Measurements from ENCODE around the gene SEMA3D.

Gene SEMA3D

GRCh38 chr7:85184599-85185423 is 2.0 kb downstream of the SEMA3D start:
- peak; percentile 22 for DNase-seq (ENCODE audit: low spot score)

GRCh38 chr7:85183296-85183695 is 3.6 kb downstream of the SEMA3D start:
- DNase-seq (ENCODE audit: low spot score), result no peak

GRCh38 chr7:85178531-85179298 is 8.1 kb downstream of the SEMA3D start:
- DNase-seq (ENCODE audit: low spot score), result no peak

GRCh38 chr7:85177316-85177715 is 9.5 kb downstream of the SEMA3D start:
- DNase-seq (ENCODE audit: low spot score), result no peak

- no peak for DNase-seq (ENCODE audit: low spot score)
These were observed 10.7 kb downstream of the SEMA3D start for GRCh38 chr7:85176197-85176596.

- no peak for DNase-seq (ENCODE audit: low spot score)
These were observed 11.6 kb downstream of the SEMA3D start for GRCh38 chr7:85175217-85175616.

- DNase-seq (ENCODE audit: low spot score), result peak; percentile 8
These were observed 14.3 kb downstream of the SEMA3D start for GRCh38 chr7:85172530-85172941.

GRCh38 chr7:85167636-85168035 is 19.2 kb downstream of the SEMA3D start:
- no peak for DNase-seq (ENCODE audit: low spot score)

GRCh38 chr7:85165263-85165662 is 21.6 kb downstream of the SEMA3D start:
- DNase-seq (ENCODE audit: low spot score), result no peak

- no peak for DNase-seq (ENCODE audit: low spot score)
These were observed 22.5 kb downstream of the SEMA3D start for GRCh38 chr7:85164376-85164775.

GRCh38 chr7:85162721-85163120 is 24.1 kb downstream of the SEMA3D start:
- DNase-seq (ENCODE audit: low spot score), result no peak

- no peak for DNase-seq (ENCODE audit: low spot score)
These were observed 26.6 kb downstream of the SEMA3D start for GRCh38 chr7:85160223-85160622.

GRCh38 chr7:85159003-85159402 is 27.9 kb downstream of the SEMA3D start:
- no peak for DNase-seq (ENCODE audit: low spot score)

- DNase-seq (ENCODE audit: low spot score), result no peak
These were observed 30.1 kb downstream of the SEMA3D start for GRCh38 chr7:85156661-85157208.

GRCh38 chr7:85154282-85154937 is 32.4 kb downstream of the SEMA3D start:
- DNase-seq (ENCODE audit: low spot score), result no peak

GRCh38 chr7:85153715-85154114 is 33.1 kb downstream of the SEMA3D start:
- DNase-seq (ENCODE audit: low spot score), result no peak

- DNase-seq (ENCODE audit: low spot score), result no peak
These were observed 36.2 kb downstream of the SEMA3D start for GRCh38 chr7:85150624-85151023.

GRCh38 chr7:85144771-85145170 is 42.1 kb downstream of the SEMA3D start:
- DNase-seq (ENCODE audit: low spot score), result no peak

- DNase-seq (ENCODE audit: low spot score), result peak; percentile 14
These were observed 50.9 kb downstream of the SEMA3D start for GRCh38 chr7:85135977-85136376.

GRCh38 chr7:85133560-85133959 is 53.3 kb downstream of the SEMA3D start:
- DNase-seq (ENCODE audit: low spot score), result no peak

GRCh38 chr7:85133006-85133405 is 53.9 kb downstream of the SEMA3D start:
- DNase-seq (ENCODE audit: low spot score), result no peak

- no peak for DNase-seq (ENCODE audit: low spot score)
These were observed 56.2 kb downstream of the SEMA3D start for GRCh38 chr7:85130702-85131101.
